ENCODE measurements around the gene RALY.
A peak's percentile ranks its signal among the peaks of the same experiment; 100 is the strongest.

RALY gene

GRCh38 chr20:33993576-33994221, at the start of gene RALY:
RALY (plus strand) TSS chr20:33993911; CDS start chr20:34072075, 78,164 bp downstream.
- DNase-seq: peak; percentile 95

DNA sequence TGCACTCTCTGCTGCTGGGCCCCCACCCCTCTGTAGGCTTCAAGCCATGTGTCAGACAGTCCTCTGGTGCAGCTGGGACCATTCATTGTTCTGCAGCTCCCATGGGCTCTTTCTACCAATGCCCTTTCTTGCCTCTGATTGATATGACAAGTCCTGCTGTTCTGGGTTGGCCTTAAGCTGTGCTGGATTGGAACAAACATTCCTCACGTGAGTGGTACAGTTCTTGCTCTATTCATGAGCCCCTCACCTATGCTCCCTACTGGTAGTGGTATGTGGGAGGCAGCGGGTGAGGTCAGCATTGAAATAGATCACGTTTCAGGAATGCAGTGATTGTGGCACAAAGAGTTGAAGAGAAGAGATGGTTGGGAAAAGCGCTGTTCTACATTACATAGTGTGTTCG, 48.8 kb upstream of the RALY start:
- no peak for DNase-seq

- DNase-seq: no peak
Observed at GRCh38 chr20:33945391-33946081, 48.2 kb upstream of the RALY start.

GRCh38 chr20:33947709-33948295, 45.9 kb upstream of the RALY start:
- peak; percentile 11 for DNase-seq

- no peak for DNase-seq
Observed at GRCh38 chr20:33948480-33948879, 45.2 kb upstream of the RALY start.

GRCh38 chr20:33951171-33951570, 42.5 kb upstream of the RALY start:
- DNase-seq: no peak

GRCh38 chr20:33954504-33954903, 39.2 kb upstream of the RALY start:
- DNase-seq: no peak

DNA sequence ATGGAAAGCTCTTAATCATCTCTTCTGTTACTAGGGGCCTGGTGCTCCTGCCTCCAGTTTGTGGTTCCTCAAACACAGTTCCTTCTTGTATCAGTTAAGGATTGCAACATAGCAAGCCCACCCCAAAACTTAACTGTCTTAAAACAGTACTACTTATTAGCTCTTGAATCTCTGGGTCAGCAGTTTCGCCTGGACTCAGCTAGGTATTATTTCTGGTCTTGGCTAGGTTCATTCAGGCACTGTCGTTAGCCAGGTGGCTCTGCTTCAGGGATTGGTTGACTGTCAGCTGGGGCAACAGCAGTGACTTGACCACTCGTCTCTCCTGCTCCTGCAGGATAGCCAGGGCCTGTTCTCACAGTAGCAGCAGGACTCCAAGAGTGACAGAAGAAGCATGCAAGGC, 30.0 kb upstream of the RALY start:
- no peak for DNase-seq

GRCh38 chr20:33964441-33964840, 29.3 kb upstream of the RALY start:
- DNase-seq: no peak

GRCh38 chr20:33967126-33967525, 26.6 kb upstream of the RALY start:
- DNase-seq: no peak

DNA sequence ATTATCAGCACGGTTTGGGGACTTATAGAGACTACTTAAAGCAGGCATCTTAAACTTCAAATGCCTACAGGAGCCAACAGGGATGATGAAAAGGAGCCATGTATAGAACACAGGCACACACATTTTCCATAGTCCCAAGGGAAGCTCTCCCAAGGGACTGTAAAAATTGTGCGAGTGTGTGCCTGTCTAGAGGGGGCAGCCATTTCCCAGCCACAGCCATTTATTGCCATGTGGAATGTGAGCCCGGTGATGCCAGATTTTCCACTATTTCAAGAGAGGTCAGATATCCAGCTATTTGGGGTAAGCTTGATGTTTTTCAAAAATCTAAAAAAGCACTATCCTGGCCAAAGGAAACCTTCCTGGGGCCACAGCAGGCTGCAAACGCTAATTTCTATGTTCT, 24.1 kb upstream of the RALY start:
- no peak for DNase-seq

DNA sequence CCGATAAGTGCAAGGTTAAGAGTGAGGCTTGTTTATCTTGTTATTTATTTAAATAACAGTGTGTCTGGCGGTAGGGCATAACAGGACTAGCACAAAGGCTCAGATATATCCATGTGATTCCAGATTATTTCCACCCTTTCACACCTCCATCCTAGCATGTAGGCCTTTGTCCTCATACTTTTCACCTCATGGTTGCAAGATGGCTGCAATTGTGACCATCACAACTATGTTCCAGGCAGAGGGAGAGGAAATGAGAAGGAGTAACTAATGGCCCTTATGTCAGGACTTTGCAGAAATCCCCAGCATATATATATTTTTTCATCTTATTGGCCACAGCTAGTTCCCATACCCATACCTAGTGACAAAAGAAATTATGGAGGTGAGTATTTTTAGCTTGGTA, 23.5 kb upstream of the RALY start:
- DNase-seq: no peak

- no peak for DNase-seq
Observed at GRCh38 chr20:33971147-33971975, 22.4 kb upstream of the RALY start.

DNA sequence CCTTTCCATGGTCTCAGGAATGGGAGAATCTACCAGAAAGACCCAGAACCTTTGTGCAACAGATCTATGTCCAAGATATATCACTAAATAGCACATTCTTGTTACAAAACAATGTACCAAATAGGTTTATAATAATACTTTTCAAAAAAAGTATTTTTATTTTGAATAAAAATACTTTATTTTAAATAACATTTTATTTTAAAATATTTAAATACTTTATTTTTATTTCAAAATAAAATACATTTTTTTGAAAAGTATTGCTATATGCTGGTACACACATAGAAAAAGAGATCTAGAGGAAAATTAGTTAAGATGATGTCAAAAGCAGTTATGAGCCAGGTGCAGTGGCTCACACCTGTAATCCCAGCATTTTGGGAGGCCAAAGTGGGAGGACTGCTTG, 16.8 kb upstream of the RALY start:
- DNase-seq: no peak

DNA sequence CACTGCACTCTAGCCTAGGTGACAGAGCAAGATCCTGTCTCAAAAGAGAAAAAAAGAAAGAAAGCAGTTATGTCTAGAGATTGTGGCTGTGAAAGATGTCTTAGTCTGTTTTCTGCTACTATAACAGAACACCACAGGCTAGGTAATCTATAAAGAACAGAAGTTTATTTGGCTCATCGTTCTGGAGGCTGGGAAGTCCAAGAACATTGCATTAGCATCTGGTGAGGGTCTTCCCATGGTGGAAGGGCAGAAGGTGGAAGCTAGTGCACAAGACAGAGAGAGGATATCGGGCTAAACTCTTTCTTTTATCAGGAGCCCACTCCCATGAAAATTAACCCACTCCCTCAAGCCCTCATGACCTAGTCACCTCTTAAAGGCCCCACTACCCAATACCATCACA, 16.2 kb upstream of the RALY start:
- no peak for DNase-seq

DNA sequence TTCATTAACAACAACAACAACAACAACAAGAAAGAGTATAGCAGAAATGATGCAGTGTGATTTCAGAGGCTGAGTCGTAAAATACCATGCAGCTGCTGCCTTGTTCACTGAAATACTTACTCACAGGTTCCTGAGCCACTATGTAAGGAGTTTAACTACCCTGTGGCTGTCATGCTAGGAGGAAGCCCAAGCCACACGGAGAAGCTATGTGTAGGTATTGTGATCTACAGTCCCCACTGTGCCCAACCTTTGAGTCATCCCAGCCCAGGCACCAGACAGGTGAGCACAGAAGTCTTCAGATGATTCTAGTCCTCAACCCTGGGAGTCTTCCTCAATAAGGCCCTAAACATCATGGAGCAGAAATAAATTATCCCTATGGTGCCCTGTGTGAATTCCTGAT, 14.6 kb upstream of the RALY start:
- no peak for DNase-seq

DNA sequence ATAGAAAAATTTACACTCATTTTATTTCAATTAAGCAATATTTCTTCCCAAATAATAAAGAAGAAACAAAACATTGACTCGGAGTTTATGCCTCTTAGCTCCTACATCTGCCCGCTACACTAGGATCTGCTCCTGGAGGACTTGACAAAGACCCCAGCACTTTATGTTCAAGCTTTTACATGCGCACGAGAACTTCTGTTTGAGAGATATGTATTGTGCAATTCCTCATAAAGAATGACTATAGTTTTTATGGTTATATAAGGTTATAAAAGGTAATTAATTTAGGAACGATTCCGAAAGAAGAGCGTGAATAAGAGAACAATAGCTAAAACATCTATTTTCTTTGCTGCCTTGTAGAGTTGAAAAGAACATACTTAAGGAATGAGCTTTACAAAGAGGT, 12.4 kb upstream of the RALY start:
- no peak for DNase-seq

- DNase-seq: no peak
Observed at GRCh38 chr20:33981964-33982363, 11.7 kb upstream of the RALY start.

GRCh38 chr20:33983371-33983770, 10.3 kb upstream of the RALY start:
- DNase-seq: no peak

GRCh38 chr20:33984182-33984719, 9.5 kb upstream of the RALY start:
- no peak for DNase-seq

- DNase-seq: no peak
Observed at GRCh38 chr20:33985280-33985679, 8.4 kb upstream of the RALY start.

GRCh38 chr20:33985830-33986229, 7.9 kb upstream of the RALY start:
- DNase-seq: no peak

GRCh38 chr20:33986560-33987216, 7.0 kb upstream of the RALY start:
- DNase-seq: no peak
